SK-N-SH (cell line): ENCODE measurements around the gene OR51L1. TPM values are rescaled to one million over a fixed set of nuclear protein-coding genes. Genes with fewer than 3 reads are reported as not detected.

Experiments
- CTCF ChIA-PET: fragments of 300-600, 350-600 bp; formaldehyde crosslinking; extraction: SDS; loops from one replicate; lab custom pipeline; 2021; lab: Yijun Ruan, JAX
- POLR2A ChIA-PET: fragments of 350-600 bp; sonication (Branson Sonifier 250); formaldehyde crosslinking; extraction: SDS; loops from one replicate; lab custom pipeline; 2020; ENCODE audit warnings: antibody characterized with exemption, inconsistent platforms; lab: Yijun Ruan, JAX
- DNase-seq: peaks from one replicate; pipeline ENCODE4 v3.0.0; 2012
- H2AFZ ChIP-seq: fragments of 200-600 bp; sonication (generic); 2 replicates; pipeline ENCODE4 v1.8.1; 2016; ENCODE audit warnings: antibody characterized with exemption, mild to moderate bottlenecking, low read depth
- H3F3A ChIP-seq: fragments of 200-600 bp; sonication (generic); replicated peaks from 2 replicates; pipeline ENCODE3; 2016; ENCODE audit warnings: antibody characterized with exemption, mild to moderate bottlenecking; ENCODE audit not compliant: insufficient read depth
- H3K27ac ChIP-seq, 2 experiments: fragments of 200-500 bp in 1 of 2; fragments of 200-600 bp in 1 of 2; sonication (Bioruptor generic) in 1 of 2; sonication (generic), shearing (Covaris generic) in 1 of 2; 2 replicates each; pipeline versions ENCODE4 v1.5.1 to v1.6.1; 2014 to 2016; ENCODE audit warnings: low read depth in 2 of 2, inconsistent platforms in 1 of 2, low read length in 1 of 2, mild to moderate bottlenecking in 1 of 2, mixed read lengths in 1 of 2
- H3K27me3 ChIP-seq: fragments of 200-600 bp; sonication (generic), shearing (Covaris generic); 2 replicates; pipeline ENCODE4 v1.6.1; 2016; ENCODE audit warnings: mixed run types; ENCODE audit not compliant: insufficient read depth
- H3K36me3 ChIP-seq, 2 experiments: fragments of 200-500 bp in 1 of 2; fragments of 200-600 bp in 1 of 2; sonication (Bioruptor generic) in 1 of 2; sonication (generic) in 1 of 2; replicated peaks in 1 of 2; 2 replicates each; pipeline versions ENCODE3 to v1.5.1; 2014 to 2016; ENCODE audit warnings: low read length in 1 of 2, mild to moderate bottlenecking in 1 of 2; ENCODE audit not compliant: insufficient read depth in 2 of 2, control insufficient read depth in 1 of 2
- H3K4me1 ChIP-seq, 2 experiments: fragments of 200-500 bp in 1 of 2; fragments of 200-600 bp in 1 of 2; sonication (Bioruptor generic) in 1 of 2; sonication (generic), shearing (Covaris generic) in 1 of 2; 2 replicates each; pipeline versions ENCODE4 v1.5.1 to v1.6.1; 2014 to 2016; ENCODE audit warnings: low read depth in 1 of 2, low read length in 1 of 2, mixed run types in 1 of 2; ENCODE audit not compliant: insufficient read depth in 2 of 2, control insufficient read depth in 1 of 2
- H3K4me2 ChIP-seq: fragments of 200-600 bp; sonication (generic), shearing (Covaris generic); 2 replicates; pipeline ENCODE4 v1.6.1; 2017; ENCODE audit warnings: mixed run types
- H3K4me3 ChIP-seq, 2 experiments: fragments of 200-500 bp in 1 of 2; fragments of 200-600 bp in 1 of 2; sonication (Bioruptor generic) in 1 of 2; sonication (generic), shearing (Covaris generic) in 1 of 2; 2 replicates each; pipeline versions ENCODE4 v1.5.1 to v1.8.1; 2014 to 2016; ENCODE audit warnings: low read depth in 2 of 2, inconsistent platforms in 1 of 2, low read length in 1 of 2, mild to moderate bottlenecking in 1 of 2, mixed read lengths in 1 of 2, moderate library complexity in 1 of 2
- H3K79me2 ChIP-seq: fragments of 200-600 bp; sonication (generic); 2 replicates; pipeline ENCODE4 v1.8.1; 2017; ENCODE audit warnings: mild to moderate bottlenecking; ENCODE audit not compliant: insufficient read depth
- H3K9ac ChIP-seq: fragments of 200-600 bp; sonication (generic); 2 replicates; pipeline ENCODE4 v1.6.1; 2017; ENCODE audit warnings: mixed run types
- H3K9me2 ChIP-seq: fragments of 200-600 bp; sonication (generic); 2 replicates; pipeline ENCODE4 v1.6.1; 2017; ENCODE audit warnings: mixed run types
- H3K9me3 ChIP-seq: fragments of 200-600 bp; sonication (generic); 2 replicates; pipeline ENCODE4 v1.6.1; 2017; ENCODE audit warnings: mixed run types, mild to moderate bottlenecking, moderate library complexity
- H4K20me1 ChIP-seq: fragments of 200-600 bp; sonication (generic); 2 replicates; pipeline ENCODE4 v1.6.1; 2017; ENCODE audit warnings: mild to moderate bottlenecking, mixed run types; ENCODE audit not compliant: insufficient read depth
- EP300 ChIP-seq, 2 experiments: IDR thresholded peaks; 2 replicates each; pipeline versions ENCODE4 v1.4.0 to v1.6.1; 2012; ENCODE audit warnings: borderline replicate concordance in 1 of 2, low read depth in 1 of 2, low read length in 1 of 2
- RAD21 ChIP-seq: IDR thresholded peaks from 2 replicates; pipeline ENCODE4 v1.6.1; 2012; ENCODE audit warnings: mild to moderate bottlenecking, low read length
- RCOR1 ChIP-seq: fragments of 150-350 bp; IDR thresholded peaks from 2 replicates; pipeline ENCODE4 v1.6.1; 2017; ENCODE audit warnings: antibody characterized with exemption, low read length
- RXRA ChIP-seq: IDR thresholded peaks from 2 replicates; pipeline ENCODE4 v1.4.0; 2012; ENCODE audit warnings: low read depth, mild to moderate bottlenecking, borderline replicate concordance
- SMC3 ChIP-seq: IDR thresholded peaks from 2 replicates; pipeline ENCODE4 v1.6.1; 2012; ENCODE audit warnings: low read depth, low read length, improper control_type of control experiment
- TAF1 ChIP-seq: IDR thresholded peaks from 2 replicates; pipeline ENCODE4 v1.6.1; 2012; ENCODE audit warnings: low read depth, mild to moderate bottlenecking, low read length, moderate library complexity, borderline replicate concordance
- WGBS: methylation state at CpG from one replicate; pipeline ENCODE4 v1.1.6; 2017; ENCODE audit warnings: low lambda C conversion rate; 5-methylcytosine and 5-hydroxymethylcytosine counted together
- polyA plus RNA-seq, 3 experiments: library from polyadenylated mRNA; depleted of rRNA; stranded (reverse); fragments of >200 nt; gene quantifications; 2 replicates each; pipeline ENCODE4 v1.2.3, GENCODE V29; 2012
- TF ChIP-seq, protein P1 (sequence below): fragments of 200-600 bp; sonication (generic); IDR thresholded peaks from 2 replicates; pipeline ENCODE4 v1.6.1; 2017; ENCODE audit warnings: antibody characterized with exemption, mild to moderate bottlenecking, moderate library complexity
- TF ChIP-seq, protein P2 (sequence below): IDR thresholded peaks from 2 replicates; pipeline ENCODE4 v1.4.0; 2012; ENCODE audit warnings: low read depth, borderline replicate concordance

The OR51L1 gene
- polyA plus RNA-seq, 1 of the 3 experiments (the other 2 are of a cell fraction), result not detected

DNA sequence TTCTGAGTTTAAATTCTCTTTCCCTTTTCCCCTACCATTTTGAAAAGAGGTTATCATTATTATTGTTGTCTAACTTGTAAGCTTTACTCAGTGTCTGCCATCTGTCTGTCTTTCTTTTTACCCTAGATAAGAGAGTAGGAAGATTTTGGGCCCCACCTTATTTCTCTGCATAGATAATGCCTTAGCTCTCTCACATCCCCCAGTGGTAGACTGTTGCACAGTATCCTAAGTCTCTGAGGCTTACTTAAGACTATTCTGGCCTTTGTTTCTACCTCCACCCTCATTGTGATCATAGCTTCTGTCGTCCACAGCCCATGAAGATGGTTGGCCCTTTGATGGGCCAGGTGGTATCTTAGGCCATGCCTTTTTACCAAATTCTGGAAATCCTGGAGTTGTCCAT lies 3.6 kb upstream of the OR51L1 start:
- no peak overlapping the region for H3K4me2 ChIP-seq
- no peak overlapping the region for H3K4me3 ChIP-seq
- no peak overlapping the region for H2AFZ ChIP-seq
- no peaks in the 10 kb centered on the region for H3K36me3 ChIP-seq
- POLR2A ChIA-PET, result no interaction called here
- H3F3A ChIP-seq, result no peaks in the 10 kb centered on the region
- H3K9me3 ChIP-seq, result no peaks in the 10 kb centered on the region
- H3K9ac ChIP-seq, result no peak overlapping the region
- H4K20me1 ChIP-seq, result no peaks in the 10 kb centered on the region
- no peak for DNase-seq
- H3K27ac ChIP-seq, result no peak overlapping the region
- no peaks in the 10 kb centered on the region for H3K4me1 ChIP-seq
- H3K9me2 ChIP-seq, result no peaks in the 10 kb centered on the region
- CTCF ChIA-PET, result interaction anchor here (0.8 kb wide), 1 partner anchor 15 kb away, joined by 3 read pairs; no protein-coding TSS in a partner anchor
- H3K79me2 ChIP-seq, result no peaks in the 10 kb centered on the region
- WGBS, result 7% methylated on average over 1 of the region's 1 CpG
- TF ChIP-seq RXRA (no peak), RCOR1 (no peak), TAF1 (no peak)
- TF ChIP-seq, protein P1, sequence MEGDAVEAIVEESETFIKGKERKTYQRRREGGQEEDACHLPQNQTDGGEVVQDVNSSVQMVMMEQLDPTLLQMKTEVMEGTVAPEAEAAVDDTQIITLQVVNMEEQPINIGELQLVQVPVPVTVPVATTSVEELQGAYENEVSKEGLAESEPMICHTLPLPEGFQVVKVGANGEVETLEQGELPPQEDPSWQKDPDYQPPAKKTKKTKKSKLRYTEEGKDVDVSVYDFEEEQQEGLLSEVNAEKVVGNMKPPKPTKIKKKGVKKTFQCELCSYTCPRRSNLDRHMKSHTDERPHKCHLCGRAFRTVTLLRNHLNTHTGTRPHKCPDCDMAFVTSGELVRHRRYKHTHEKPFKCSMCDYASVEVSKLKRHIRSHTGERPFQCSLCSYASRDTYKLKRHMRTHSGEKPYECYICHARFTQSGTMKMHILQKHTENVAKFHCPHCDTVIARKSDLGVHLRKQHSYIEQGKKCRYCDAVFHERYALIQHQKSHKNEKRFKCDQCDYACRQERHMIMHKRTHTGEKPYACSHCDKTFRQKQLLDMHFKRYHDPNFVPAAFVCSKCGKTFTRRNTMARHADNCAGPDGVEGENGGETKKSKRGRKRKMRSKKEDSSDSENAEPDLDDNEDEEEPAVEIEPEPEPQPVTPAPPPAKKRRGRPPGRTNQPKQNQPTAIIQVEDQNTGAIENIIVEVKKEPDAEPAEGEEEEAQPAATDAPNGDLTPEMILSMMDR, result no peak; the same call in 1 of the 2 replicates
- TF ChIP-seq, protein P2, sequence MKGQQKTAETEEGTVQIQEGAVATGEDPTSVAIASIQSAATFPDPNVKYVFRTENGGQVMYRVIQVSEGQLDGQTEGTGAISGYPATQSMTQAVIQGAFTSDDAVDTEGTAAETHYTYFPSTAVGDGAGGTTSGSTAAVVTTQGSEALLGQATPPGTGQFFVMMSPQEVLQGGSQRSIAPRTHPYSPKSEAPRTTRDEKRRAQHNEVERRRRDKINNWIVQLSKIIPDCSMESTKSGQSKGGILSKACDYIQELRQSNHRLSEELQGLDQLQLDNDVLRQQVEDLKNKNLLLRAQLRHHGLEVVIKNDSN, result no peak
- no peaks in the 10 kb centered on the region; the same call in 1 of the 2 replicates for H3K27me3 ChIP-seq

DNA sequence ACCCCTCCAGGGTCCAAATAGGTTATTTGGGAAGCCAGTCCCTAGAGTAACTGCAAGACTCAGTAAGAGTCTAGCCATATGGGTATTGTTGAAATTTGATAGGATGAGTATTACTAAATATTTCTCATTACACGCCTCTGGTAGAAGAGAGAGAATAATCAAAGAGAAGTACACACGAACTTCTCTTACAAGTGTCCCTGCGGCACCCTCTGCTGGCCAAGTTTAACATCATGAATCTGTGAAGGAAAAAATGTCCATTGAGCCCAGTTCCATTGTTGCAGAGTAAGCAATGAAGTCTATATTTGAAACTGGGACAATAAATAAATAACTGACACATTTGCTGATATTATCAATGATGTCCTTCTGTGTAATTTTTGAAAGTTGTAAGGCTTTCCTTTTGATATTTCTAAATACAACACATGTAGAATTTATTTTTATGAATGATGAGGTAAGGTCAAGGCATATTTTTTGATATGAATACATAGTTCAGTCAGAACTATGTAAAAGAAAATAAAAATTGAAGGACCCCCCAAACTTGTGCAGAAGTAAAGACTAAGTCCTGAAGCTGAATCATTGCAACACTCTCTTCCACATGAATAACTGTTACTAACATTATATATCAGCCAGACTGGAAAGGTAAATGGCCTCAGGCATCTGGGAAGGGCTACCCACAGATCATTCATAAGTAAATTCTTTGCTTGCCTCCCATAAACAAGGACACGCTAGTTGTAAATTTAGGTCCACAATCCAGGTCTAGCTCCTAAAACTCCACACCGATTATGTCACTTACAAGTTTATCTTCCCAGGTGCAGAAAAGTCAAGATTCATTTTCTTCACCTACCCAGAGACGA lies 10.0 kb downstream of the OR51L1 start:
- 1% methylated on average over 6 of the region's 6 CpGs for WGBS
- no peaks in the 10 kb centered on the region for H3F3A ChIP-seq
- H3K36me3 ChIP-seq, result no peaks in the 10 kb centered on the region
- no peak overlapping the region for H3K4me3 ChIP-seq
- no peaks in the 10 kb centered on the region for H4K20me1 ChIP-seq
- no peaks in the 10 kb centered on the region for H3K9me2 ChIP-seq
- peak; percentile 71 for TF ChIP-seq RAD21
- TF ChIP-seq, protein P1, result peak; percentile 71
- TF ChIP-seq EP300 (IDR thresholded peaks at IDR 0.05; ENCODE audit: borderline replicate concordance in 1 of 2, low read depth in 1 of 2, low read length in 1 of 2), result no peak
- peak; percentile 62 for TF ChIP-seq SMC3
- peak; percentile 5 for DNase-seq
- ChIA-PET CTCF (interaction anchor here (0.6 to 2.5 kb wide), 6 partner anchors 12 to 820 kb away, joined by 3 to 19 read pairs (median 5); partner anchors contain the start of gene OR51D1), POLR2A (no interaction called here)
- H3K9ac ChIP-seq, result no peak overlapping the region
- H3K27me3 ChIP-seq, result no peaks in the 10 kb centered on the region; the same call in 1 of the 2 replicates
- no peaks in the 10 kb centered on the region for H3K79me2 ChIP-seq
- H3K27ac ChIP-seq, result no peak overlapping the region
- H2AFZ ChIP-seq, result no peak overlapping the region
- no peak overlapping the region for H3K4me2 ChIP-seq
- no peaks in the 10 kb centered on the region for H3K9me3 ChIP-seq
- H3K4me1 ChIP-seq, result no peaks in the 10 kb centered on the region
